ENCODE measurements around the gene MGST3. TPM values are rescaled to one million over a fixed set of nuclear protein-coding genes. Genes with fewer than 3 reads are reported as not detected.
"Not testable (repeated sequence)": the region's sequence is repeated elsewhere in the genome, so short reads cannot be mapped to it uniquely, and the experiment has no call there.

MGST3 gene
- 100 to 1,000 TPM; 203 to 231 (median 217) TPM for polyA plus RNA-seq (ENCODE audit: insufficient read length in 3 of 3)

DNA sequence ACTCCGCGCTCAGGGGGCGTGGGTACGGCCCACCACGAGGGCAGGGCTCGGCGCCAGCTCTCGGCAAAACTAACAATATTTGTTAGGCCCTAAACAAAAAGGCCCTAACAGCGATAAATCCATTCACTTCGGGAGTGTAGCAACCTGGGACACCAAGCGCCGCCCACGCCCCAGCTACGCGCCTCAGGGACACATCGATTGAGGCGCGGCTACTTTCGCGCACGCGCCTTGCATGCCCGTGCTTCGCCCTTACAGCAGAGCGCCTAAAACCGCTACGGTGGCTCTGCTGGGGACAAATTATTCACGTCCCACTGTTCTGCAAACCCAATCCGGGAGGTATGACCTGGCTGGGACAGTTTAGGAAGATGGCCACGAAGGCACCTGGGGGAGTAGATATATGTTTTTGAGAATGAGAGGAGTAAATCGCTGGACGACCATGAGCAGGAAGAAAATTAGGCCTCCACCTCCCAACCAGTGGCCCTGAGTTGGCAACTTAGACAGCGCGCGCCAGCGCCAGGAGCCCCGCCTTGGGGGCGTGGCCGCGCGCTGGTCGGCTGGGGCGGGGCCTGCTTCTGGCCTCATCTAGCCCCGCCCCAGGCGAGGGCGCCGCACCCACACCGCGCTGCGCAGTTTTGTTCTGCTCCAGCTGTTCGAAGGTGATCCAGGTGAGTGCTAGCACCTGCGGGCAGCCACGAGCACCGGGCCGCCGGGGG is at the start of gene MGST3:
MGST3 (plus strand) TSS at position 606 of the 713 bp plus-strand sequence. CDS start 18,614 bp downstream, outside the sequence.
- peak; percentile 97 to 98 (median 98) for DNase-seq (ENCODE audit: low read depth in 3 of 3, low spot score in 2 of 3)

DNA sequence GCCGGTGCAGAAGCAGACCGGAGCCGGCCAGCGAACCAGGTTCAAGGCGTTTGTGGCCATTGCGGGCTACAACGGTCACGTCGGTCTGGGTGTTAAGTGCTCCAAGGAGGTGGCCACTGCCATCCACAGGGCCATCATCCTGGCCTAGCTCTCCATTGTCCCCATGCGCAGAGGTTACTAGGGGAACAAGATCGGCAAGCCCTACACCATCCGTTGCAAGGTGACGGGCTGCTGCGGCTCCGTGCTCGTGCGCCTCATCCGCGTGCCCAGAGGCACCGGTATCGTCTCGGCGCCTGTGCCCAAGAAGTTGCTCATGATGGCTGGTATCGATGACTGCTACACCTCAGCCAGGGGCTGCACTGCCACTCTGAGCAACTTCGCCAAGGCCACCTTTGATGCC is 49.1 kb upstream of the MGST3 start:
- no peak for DNase-seq (ENCODE audit: low read depth in 3 of 3, low spot score in 2 of 3)

DNA sequence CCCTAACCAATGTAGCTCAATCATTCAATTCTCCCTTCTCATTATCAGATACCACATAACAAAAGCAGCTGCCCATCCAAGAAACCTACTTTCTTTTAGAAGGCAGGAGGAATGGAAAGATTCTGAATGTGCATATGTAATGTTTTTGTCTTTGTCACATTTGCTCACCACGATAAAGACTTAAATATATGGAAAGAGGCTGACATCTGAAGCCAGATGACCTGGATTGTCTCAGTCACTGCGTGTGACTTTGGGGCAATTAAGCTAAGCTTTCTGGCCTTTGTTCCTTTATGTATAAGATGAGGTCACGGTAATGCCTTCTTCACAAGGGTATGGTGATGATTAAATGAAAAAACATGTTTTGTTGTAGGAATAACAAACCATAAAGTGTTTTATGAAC is 44.6 kb upstream of the MGST3 start:
- DNase-seq (ENCODE audit: low read depth in 3 of 3, low spot score in 2 of 3): no peak

DNA sequence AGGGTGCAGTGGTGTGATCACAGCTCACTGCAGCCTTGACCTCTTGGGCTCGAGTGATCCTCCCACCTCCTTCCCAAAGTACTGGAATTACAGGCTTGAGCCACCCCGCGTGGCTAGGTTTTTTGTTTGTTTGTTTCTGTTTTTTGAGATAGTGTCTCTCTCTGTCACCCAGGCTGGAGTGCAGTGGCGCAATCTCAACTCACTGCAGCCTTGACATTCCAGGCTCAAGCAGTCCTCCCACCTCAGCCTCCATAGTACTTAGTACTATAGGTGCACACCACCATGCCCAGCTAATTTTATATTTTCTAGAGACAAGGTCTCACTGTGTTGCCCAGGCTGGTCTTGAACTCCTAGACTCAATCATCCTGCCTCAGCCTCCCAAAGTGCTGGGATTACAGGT is 39.6 kb upstream of the MGST3 start:
- DNase-seq (ENCODE audit: low read depth in 3 of 3, low spot score in 2 of 3): not testable (repeated sequence)

DNA sequence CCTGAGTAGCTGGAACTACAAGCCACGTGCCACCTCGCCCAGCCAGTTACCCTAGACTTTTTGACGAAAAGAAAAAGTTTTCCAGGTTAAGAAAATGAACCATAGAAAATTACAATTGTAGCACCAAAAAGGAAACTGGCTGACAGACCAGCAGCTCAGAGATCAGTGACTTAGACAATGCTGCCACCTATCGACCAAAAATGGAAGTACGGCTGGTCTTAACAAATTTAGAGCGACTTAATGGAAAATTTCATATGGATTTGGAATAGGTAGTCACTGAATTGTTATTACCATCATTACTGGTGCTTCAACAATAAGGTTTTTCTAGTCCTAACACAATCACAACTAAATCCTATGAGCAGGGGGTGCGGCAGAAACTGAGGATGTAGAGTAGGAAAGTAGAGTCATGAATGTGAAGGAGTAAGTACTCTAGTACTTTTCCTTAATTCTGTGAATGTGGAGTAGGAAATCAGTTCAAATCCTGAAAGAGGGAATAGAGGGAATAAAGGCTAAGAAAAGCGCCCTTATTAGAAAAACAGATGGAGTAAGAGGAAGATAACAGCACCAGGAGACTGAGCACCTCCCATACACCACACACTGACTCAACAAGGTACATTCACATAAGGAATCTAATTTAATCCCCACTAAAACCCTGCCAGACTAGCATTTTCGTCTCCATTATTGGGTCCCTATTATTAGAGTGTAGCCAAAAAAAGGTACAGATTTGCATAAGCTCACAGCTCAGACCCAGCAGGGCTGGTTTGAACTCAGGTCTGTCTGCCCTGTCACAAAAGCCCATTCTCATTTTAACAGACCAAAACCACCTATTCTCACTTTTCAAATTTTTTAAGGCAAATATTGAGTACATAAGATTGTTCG is 37.9 kb upstream of the MGST3 start:
- peak in 2 of 3 donors; percentile 61 to 63 for DNase-seq (ENCODE audit: low read depth in 3 of 3, low spot score in 2 of 3)

DNA sequence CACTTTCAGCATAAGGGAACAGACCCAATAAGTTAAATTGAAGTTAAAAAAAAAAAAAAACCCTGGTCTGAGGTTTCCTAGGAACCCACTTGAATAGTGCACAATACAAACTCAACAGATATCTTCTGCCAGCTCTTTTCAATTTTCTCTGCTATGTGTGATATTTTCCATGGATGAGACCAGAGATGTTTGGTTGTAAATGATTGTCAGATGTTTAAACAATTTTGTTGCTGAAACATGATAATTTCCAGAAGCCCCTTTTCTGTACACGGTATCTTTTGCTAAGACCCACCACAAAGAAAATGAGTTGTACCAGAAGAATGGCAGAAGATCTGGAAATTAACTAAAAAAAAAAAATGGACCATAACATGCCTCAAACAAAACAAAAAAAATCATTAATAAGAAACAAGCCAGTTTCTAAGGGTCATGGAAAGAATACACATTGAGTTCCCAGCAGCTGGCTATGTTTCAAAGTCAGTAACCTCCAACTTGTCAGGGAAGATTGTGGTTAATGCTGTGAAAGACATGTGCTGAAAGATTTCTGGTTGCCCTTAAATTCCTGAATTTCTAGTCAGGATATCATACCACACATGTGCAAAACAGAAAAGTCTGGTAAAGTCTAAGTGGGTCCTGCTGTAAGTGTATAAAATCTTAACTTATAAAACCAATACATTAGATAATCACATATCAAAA is 35.6 kb upstream of the MGST3 start:
- DNase-seq (ENCODE audit: low read depth in 3 of 3, low spot score in 2 of 3): no peak

DNA sequence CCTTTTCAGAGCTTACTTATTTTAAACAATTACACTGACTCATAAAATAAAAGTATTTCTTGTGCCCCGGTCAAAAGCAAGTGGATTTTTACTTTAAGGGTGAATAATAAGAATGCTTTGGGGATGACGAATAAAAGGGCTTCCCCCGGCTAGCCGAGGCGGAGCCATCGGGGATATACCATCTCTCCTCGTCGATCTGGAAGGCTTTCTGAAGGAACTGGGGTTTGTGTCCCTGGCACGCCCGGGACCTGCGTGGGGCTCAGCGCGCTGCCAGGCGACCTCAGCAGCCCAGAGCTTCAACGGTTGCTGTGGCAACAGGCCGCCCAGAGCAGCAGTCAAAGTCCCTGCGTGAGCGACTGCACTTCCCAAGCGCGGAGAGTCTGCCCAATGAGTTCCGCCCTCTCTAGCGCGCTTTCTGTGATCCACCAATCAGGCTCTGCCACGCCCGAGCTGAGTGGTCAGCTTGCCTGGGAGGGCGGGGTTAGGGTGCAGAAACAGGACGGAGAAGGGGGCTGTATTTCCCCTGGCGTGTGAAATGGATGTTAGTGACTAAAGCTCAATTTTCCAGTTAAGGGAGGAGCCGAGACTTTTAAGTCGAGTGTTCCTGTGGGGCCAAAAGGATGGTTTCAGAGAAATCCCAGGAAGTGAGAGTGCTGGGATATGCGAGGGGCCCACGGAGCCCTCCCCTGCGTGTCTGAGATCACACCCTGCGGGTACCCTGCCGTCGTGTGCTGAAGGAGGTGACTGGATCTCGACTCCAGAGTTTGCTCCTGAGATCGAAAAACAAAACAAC is 33.0 kb upstream of the MGST3 start:
- DNase-seq (ENCODE audit: low read depth in 3 of 3, low spot score in 2 of 3): peak; percentile 89 to 94 (median 91)

DNA sequence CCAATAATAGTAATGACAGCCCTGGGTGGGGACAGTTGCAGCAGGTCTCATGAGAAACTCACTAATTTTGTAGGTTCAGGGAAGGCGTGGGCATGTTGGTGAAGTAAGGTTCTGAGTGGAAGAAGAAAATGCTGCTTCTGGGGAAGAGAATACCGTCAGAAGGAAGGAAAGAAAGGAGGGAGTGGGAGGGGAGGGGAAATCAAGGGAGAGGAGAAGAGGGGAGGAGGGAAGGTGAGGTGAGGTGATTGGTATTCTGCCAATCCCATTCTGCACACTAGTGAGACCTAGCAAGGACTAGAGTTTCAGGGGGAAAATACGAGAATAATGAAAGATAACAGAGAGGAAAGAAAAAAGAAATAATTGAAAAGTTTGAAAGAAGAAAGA is 32.4 kb upstream of the MGST3 start:
- no peak for DNase-seq (ENCODE audit: low read depth in 3 of 3, low spot score in 2 of 3)

DNA sequence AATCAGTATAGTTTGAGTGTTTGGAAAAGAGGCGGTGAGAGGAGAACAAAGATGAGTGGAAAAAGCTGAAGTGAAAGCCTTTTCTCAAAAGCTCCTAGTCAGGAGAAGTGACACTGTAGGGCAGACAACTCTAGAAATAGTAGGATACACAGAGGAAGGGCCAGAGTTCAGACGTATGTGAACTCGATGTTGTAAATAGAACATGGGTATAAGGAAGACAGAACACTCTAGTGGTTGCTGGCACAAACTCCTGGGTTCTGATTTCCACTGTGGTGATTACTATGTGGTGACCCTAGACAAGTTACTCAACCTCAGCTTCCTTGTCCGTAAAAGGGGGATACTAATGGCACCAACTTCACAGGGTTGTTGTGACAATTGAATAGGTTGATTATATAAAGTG is 30.2 kb upstream of the MGST3 start:
- no peak for DNase-seq (ENCODE audit: low read depth in 3 of 3, low spot score in 2 of 3)

DNA sequence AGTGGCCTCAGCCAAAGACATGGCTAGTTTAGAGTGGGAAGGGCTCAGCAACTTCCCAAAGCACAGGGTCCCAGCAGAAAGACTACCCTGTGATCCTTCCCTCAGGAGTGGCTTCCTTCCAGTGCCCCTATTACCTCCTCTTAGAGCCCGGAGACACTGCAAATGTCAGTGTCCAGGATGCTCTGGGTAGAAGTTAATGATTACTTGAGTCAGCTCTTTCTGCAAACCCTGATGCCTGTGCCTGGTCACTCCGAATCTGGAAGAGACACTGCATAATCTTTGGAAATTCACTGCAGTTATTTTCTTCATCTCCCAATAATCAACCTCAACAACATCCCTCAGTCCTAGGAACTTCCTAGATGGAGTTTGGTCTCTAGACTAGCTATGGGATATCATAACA is 27.2 kb upstream of the MGST3 start:
- DNase-seq (ENCODE audit: low read depth in 3 of 3, low spot score in 2 of 3): no peak

DNA sequence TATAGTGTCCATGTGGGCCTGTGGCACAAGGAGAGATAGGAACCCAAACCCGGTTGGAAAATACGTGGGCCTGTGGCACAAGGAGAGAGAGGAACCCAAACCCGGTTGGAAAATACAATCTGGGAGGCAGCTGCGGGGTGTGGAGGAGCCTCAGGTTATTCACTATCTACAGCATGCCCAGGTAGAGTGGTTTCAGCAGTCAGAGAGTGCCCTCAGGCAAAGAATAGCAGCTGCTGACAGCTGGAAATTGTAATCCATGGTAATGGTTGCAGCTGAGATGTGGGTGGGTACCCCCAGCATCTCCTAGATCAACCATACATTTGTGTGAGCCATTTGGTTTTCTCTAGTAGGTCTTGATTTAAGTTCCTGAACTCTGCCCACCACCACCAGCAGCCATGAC is 25.8 kb upstream of the MGST3 start:
- DNase-seq (ENCODE audit: low read depth in 3 of 3, low spot score in 2 of 3): no peak

DNA sequence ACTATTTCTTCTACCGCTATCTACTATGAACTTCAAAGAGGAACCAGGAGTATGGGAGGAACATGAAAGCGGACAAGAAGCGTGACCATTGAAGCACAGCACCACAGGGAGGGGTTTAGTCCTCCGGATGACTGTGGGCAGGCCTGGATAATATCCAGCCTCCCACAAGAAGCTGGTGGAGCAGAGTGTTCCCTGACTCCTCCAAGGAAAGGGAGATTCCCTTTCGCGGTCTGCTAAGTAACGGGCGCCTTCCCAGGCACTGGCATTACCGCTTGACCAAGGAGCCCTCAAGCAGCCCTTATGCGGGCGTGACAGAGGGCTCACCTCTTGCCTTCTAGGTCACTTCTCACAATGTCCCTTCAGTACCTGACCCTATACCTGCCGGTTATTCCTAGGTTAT is 24.4 kb upstream of the MGST3 start:
- not testable (repeated sequence) for DNase-seq (ENCODE audit: low read depth in 3 of 3, low spot score in 2 of 3)

DNA sequence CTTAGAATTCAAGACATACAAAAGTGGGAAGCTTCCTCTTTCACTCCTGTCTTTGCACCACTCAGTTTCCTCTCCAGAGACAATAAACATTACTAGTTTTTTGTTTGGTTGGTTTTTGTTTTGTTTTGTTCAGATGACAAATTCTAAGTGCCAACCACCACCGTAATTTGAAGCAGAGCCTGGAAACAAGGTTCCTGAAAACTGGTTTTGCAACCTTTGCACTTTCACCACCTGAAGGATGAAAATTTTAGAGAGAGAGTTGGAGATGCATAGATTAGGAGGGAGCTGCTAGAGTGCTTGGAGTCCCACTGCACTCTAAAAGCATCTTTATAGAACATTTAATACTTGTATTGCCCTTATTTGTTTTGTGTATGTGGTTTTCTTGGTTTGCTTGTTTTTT is 20.2 kb upstream of the MGST3 start:
- DNase-seq (ENCODE audit: low read depth in 3 of 3, low spot score in 2 of 3): no peak

DNA sequence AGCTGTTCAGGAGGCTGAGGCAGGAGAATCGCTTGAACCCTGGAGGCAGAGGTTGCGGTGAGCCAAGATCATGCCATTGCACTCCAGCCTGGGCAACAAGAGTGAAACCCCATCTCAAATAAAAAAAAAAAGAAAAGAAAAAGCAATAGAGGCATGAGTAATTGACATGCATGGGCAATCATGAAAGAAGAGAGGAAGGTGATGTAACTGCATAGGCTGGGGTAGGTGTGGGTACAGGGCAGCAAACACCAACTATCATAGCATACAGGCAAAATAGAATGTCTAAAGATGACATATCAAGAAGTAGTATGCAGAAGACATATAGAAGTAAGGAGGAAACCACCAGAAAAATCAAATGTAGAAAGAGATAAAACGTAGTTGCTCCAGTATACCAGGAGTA is 19.0 kb upstream of the MGST3 start:
- DNase-seq (ENCODE audit: low read depth in 3 of 3, low spot score in 2 of 3): no peak

DNA sequence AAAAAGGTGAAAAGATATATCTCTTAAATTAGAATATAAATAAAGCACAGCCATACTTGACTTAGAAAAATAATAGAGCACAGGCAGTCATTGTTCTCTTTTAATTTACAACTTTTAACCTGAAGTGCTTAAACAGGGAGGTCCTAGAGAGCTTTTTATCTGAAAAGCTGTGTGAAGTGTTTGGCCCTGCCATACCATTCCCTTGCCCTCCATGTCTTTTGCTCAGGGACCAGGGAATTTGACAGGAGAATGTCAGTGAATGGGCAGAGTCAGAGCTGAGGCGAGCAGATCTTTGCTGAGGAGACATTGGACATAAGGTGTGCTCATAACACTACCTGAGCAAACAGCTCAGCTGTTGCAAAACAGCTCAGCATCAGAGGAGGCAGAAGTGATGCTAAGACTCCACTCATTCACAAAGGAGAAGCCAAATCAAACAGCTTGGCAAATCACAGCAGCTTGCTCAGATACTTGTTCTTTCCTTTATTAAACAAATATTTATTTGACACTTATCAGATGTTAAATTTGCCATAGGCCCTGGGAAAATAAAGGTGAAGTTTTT is 14.9 kb upstream of the MGST3 start:
- no peak for DNase-seq (ENCODE audit: low read depth in 3 of 3, low spot score in 2 of 3)

DNA sequence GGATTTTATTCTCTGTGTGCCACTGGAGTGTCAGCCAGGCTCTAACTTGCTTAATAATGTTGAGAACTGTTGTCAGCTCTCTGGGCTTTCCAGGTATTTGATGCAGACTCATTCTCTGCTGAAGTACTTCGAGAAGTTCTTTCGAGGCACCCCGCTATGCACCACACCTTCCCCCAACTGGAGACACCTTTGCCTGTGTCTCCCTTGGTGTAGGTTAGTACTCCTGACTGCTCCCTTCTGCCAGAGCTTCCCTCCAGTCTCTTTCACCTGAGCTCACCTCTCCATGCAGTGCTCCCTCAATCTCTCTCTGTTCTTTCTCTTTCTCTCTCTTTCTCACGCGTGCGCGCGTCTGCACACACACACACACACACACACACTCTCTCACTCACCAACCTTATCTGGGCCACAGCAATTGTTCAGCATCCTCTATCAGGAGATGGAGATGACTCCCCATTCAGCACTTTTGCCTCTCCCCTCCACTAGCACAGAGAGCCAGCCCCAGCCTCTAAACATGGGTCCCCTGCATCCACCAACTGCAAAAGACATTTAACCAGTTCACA is 14.0 kb upstream of the MGST3 start:
- no peak for DNase-seq (ENCODE audit: low read depth in 3 of 3, low spot score in 2 of 3)

DNA sequence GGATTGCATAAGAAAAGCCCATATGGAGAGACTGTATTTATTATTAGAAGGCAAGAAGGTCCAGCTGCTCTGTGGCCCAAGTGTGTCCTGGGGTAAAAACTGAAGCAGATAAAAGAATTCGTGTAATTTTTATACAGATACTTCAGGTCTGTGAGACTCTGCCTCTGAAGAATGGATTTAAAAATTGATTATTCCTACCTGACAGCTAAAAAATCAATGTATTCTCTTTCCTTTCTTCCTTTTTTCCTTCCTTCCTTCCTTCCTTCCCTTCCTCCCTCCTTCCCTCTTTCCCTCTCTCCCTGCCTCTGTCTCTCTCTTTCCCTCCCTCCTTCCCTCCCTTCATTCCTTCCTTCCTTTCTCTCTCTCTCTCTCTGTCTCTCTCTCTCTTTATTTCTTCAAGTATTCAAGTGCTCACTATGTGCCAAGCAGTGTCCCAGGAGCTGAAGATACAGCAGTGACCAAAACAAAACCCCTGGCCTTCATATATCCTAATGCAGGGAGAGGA is 11.3 kb upstream of the MGST3 start:
- no peak for DNase-seq (ENCODE audit: low read depth in 3 of 3, low spot score in 2 of 3)

DNA sequence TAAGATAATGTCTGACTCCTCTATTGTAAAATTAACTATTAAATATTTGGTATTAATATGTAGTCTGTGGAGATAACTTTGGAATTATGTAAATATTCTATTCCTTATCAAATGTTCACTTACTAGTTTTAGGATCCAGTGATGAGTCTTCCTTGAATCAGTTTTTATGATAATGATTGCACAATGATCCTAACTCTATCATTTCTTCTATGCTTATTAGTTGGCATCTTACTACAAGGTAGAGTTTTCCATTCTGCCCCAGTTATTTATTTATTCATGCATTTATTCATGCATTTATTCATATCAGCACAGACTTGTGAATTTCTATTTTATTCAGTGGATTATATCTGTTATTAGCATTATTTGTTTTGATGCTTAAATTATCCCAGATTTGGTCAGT is 7.4 kb upstream of the MGST3 start:
- no peak for DNase-seq (ENCODE audit: low read depth in 3 of 3, low spot score in 2 of 3)

DNA sequence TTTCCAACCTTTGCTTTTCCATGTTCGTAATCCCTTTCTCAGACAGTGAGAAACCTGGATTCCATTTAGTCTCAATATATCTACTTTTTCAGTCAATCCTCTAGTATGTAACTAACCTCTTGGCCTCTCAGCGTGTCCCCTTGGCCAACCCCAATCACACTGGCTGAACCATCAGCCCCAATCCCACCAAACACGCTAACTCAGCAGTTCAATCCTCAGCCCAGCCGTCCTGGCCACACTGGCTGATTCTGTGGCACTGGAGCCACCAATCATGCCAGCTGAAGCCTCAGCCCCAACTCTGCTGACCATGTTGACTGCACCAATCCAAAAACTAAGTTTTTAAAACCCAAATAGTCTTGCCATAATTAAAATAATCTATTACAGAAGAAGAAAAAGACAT is 6.6 kb upstream of the MGST3 start:
- no peak for DNase-seq (ENCODE audit: low read depth in 3 of 3, low spot score in 2 of 3)

Data from right renal cortex interstitium (tissue), 3 donors.